Measurements from ENCODE around the gene AURKA. TPM values are rescaled to one million over a fixed set of nuclear protein-coding genes. Genes with fewer than 3 reads are reported as not detected.
A peak's percentile ranks its signal among the peaks of the same experiment; 100 is the strongest.
"Not testable (repeated sequence)": the region's sequence is repeated elsewhere in the genome, so short reads cannot be mapped to it uniquely, and the experiment has no call there.

AURKA gene
- total and polyA plus RNA-seq, 2 donors (not counting 1 experiment from before 2014, with no cell fraction given) = 27.7 to 32.7 TPM

DNA sequence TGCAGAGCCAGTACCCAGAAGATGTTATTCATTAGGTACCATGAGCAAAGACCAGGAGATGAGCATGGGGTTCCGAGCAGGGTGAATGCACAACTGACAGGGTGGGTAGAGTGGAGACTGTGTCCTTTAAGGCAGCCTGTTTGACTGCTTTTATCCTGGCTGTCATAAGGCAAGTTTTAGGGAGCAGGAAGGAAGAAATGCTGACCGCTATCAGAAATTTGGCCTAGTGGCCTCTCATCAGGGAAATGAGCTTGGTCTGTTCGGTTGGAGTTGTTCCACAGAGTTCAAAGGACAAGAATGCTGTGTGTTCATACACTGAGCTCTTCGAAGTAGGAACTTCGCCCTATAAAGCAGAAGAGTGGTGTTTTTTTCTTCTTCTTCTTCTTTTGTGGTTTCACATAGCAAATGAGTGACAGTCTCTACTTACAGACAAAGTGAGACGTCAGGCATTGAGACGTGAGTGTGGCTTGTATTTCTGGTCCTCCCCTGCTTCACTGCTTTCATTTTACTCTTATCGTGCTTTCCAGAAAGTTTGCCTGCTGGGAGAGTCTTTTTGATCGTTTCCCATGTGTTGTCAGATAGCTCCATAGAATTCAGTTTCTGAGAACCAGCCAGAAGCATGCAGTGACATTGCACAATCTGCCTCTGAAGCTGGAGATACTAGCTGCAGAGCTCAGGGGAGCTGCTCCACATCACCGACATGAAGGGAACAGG, 19.9 kb upstream of the AURKA start, which contains the start of gene CASS4:
TSS of gene CASS4 (plus strand) at position 502 of the 714 bp plus-strand sequence. CDS start at position 701, 199 bp downstream.
- Histone ChIP-seq H3K79me2 (ENCODE audit: control insufficient read depth, insufficient read depth, low read length) (peaks cover 44% of the 10 kb centered on the region), H3K27ac (ENCODE audit: insufficient read depth, low read length) (peak within 1 kb of the TSS; percentile 80), H3K4me3 (replicated peaks in 1 of 4; ENCODE audit: control extremely low read depth in 1 of 4, insufficient read depth in 1 of 4, low read depth in 3 of 4, low read length in 4 of 4) (peak within 1 kb of the TSS; percentile 50 to 72 (median 68)), H3K27me3 (ENCODE audit: control insufficient read depth, insufficient read depth, low read length) (no peaks in the 10 kb centered on the region), H4K20me1 (ENCODE audit: control insufficient read depth, extremely low read depth, insufficient read depth, low read length) (no peaks in the 10 kb centered on the region), H3K4me1 (ENCODE audit: control insufficient read depth, extremely low read depth, insufficient read depth, low read length) (peaks cover 11% of the 10 kb centered on the region), H3K9ac (ENCODE audit: insufficient read depth, low read length) (peak within 1 kb of the TSS; percentile 74), H3K4me2 (ENCODE audit: extremely low read depth, insufficient read depth, low read length) (peak within 1 kb of the TSS; percentile 92), H3K36me3 (ENCODE audit: control insufficient read depth, insufficient read depth, low read length) (peaks cover 5% of the 10 kb centered on the region), H3K9me3 (ENCODE audit: control insufficient read depth, insufficient read depth, low read depth, low read length) (no peaks in the 10 kb centered on the region), H2AFZ (ENCODE audit: low read length) (peak within 1 kb of the TSS; percentile 57)
- DNase-seq (ENCODE audit: low read depth in 2 of 2) = peak; percentile 91 to 93
- no peak for TF ChIP-seq EZH2 (IDR thresholded peaks at IDR 0.05; ENCODE audit: low read length, missing control alignments)
- TF ChIP-seq, protein P1, sequence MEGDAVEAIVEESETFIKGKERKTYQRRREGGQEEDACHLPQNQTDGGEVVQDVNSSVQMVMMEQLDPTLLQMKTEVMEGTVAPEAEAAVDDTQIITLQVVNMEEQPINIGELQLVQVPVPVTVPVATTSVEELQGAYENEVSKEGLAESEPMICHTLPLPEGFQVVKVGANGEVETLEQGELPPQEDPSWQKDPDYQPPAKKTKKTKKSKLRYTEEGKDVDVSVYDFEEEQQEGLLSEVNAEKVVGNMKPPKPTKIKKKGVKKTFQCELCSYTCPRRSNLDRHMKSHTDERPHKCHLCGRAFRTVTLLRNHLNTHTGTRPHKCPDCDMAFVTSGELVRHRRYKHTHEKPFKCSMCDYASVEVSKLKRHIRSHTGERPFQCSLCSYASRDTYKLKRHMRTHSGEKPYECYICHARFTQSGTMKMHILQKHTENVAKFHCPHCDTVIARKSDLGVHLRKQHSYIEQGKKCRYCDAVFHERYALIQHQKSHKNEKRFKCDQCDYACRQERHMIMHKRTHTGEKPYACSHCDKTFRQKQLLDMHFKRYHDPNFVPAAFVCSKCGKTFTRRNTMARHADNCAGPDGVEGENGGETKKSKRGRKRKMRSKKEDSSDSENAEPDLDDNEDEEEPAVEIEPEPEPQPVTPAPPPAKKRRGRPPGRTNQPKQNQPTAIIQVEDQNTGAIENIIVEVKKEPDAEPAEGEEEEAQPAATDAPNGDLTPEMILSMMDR (conservative IDR thresholded peaks at IDR 0.05 in 1 of 2, IDR thresholded peaks at IDR 0.05 in 1 of 2; ENCODE audit: low read depth in 1 of 2, low read length in 2 of 2) = peak in 1 of 2 donors; percentile 26

DNA sequence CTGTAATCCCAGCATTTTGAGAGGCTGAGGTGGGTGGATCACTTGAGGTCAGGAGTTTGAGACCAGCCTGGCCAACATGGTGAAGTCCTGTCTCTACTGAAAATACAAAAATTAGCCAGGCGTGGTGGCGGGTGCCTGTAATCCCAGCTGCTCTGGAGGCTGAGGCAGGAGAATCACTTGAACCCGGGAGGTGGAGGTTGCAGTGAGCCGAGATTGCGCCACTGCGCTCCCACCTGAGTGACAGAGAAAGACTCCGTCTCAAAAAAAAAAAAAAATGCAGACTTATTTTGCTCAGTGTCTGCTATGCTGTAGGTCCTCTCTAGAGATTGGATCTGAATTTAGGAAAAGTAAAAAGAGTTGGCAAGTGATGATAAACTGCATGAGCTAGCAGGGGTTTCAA, 19.3 kb upstream of the AURKA start:
- DNase-seq (ENCODE audit: low read depth in 2 of 2); H4K20me1 ChIP-seq (ENCODE audit: control insufficient read depth, extremely low read depth, insufficient read depth, low read length); H3K27me3 ChIP-seq (ENCODE audit: control insufficient read depth, insufficient read depth, low read length); H2AFZ ChIP-seq (ENCODE audit: low read length); H3K9me3 ChIP-seq (ENCODE audit: control insufficient read depth, insufficient read depth, low read depth, low read length); H3K36me3 ChIP-seq (ENCODE audit: control insufficient read depth, insufficient read depth, low read length): not testable (repeated sequence)
- peak overlapping the region; percentile 80 for H3K27ac ChIP-seq (ENCODE audit: insufficient read depth, low read length)
- peak overlapping the region; percentile 74 for H3K9ac ChIP-seq (ENCODE audit: insufficient read depth, low read length)
- H3K4me1 ChIP-seq (ENCODE audit: control insufficient read depth, extremely low read depth, insufficient read depth, low read length) = peaks cover 11% of the 10 kb centered on the region
- peaks cover 38% of the 10 kb centered on the region for H3K79me2 ChIP-seq (ENCODE audit: control insufficient read depth, insufficient read depth, low read length)
- peak overlapping the region in 3 of 4 experiments; percentile 50 to 68 (median 67) for H3K4me3 ChIP-seq (replicated peaks in 1 of 4; ENCODE audit: control extremely low read depth in 1 of 4, insufficient read depth in 1 of 4, low read depth in 3 of 4, low read length in 4 of 4)
- peak overlapping the region; percentile 92 for H3K4me2 ChIP-seq (ENCODE audit: extremely low read depth, insufficient read depth, low read length)

DNA sequence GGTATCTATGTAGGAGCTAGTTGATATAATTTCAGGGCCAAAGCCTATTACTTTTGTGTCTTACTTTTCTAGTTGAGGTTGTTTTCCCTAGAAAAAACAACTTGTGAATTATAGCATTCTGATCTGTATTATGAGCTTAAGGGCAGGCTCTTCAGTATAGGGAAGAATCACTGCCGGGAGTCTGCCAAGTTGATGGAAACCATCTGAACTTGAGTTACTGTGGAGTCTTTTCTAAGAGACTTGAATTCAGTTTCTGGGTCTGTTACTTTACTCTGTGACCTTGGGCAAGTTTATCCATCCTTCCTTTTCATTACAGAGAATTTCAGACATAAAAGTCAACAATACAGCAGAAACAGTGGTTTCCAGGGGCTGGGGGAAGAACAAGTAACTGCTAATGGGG, 17.9 kb upstream of the AURKA start:
- peak in 1 of 2 donors; percentile 54 for DNase-seq (ENCODE audit: low read depth in 2 of 2)
- Histone ChIP-seq H3K79me2 (ENCODE audit: control insufficient read depth, insufficient read depth, low read length) (peaks cover 25% of the 10 kb centered on the region), H4K20me1 (ENCODE audit: control insufficient read depth, extremely low read depth, insufficient read depth, low read length) (no peaks in the 10 kb centered on the region), H3K9me3 (ENCODE audit: control insufficient read depth, insufficient read depth, low read depth, low read length) (no peaks in the 10 kb centered on the region), H3K9ac (ENCODE audit: insufficient read depth, low read length) (no peak overlapping the region), H3K36me3 (ENCODE audit: control insufficient read depth, insufficient read depth, low read length) (peaks cover 5% of the 10 kb centered on the region), H3K27me3 (ENCODE audit: control insufficient read depth, insufficient read depth, low read length) (no peaks in the 10 kb centered on the region), H3K4me1 (ENCODE audit: control insufficient read depth, extremely low read depth, insufficient read depth, low read length) (peaks cover 7% of the 10 kb centered on the region), H2AFZ (ENCODE audit: low read length) (no peak overlapping the region), H3K27ac (ENCODE audit: insufficient read depth, low read length) (peak overlapping the region; percentile 13), H3K4me2 (ENCODE audit: extremely low read depth, insufficient read depth, low read length) (no peak overlapping the region), H3K4me3 (replicated peaks in 1 of 4; ENCODE audit: control extremely low read depth in 1 of 4, insufficient read depth in 1 of 4, low read depth in 3 of 4, low read length in 4 of 4) (no peak overlapping the region)
- TF ChIP-seq, protein P1 (conservative IDR thresholded peaks at IDR 0.05 in 1 of 2, IDR thresholded peaks at IDR 0.05 in 1 of 2; ENCODE audit: low read depth in 1 of 2, low read length in 2 of 2) = no peak
- TF ChIP-seq EZH2 (IDR thresholded peaks at IDR 0.05; ENCODE audit: low read length, missing control alignments) = no peak

Measured in fibroblast of lung (primary cell).